GM21360 (cell line): ENCODE measurements around the gene CEP68.
"Not testable (repeated sequence)": the region's sequence is repeated elsewhere in the genome, so short reads cannot be mapped to it uniquely, and the experiment has no call there.

Experiments used
- ATAC-seq: cut with Tn5 transposase; IDR thresholded peaks from one replicate; pipeline ENCODE4 v1.9.1; 2021; ENCODE audit warnings: mild to moderate bottlenecking, moderate library complexity; ENCODE audit not compliant: unreplicated experiment

CEP68 gene

GRCh38 chr2:65056215-65057053 is at the start of gene CEP68:
CEP68 (plus strand) TSS chr2:65056416; CDS start chr2:65069445, 13,029 bp downstream.
- ATAC-seq, result peak; percentile 81

- no peak for ATAC-seq
Observed at GRCh38 chr2:65013776-65014175, 42.4 kb upstream of the CEP68 start.

GRCh38 chr2:65015731-65016130 is 40.5 kb upstream of the CEP68 start:
- ATAC-seq, result no peak

- ATAC-seq, result no peak
Observed at GRCh38 chr2:65016789-65017188, 39.4 kb upstream of the CEP68 start.

GRCh38 chr2:65017335-65017734 is 38.9 kb upstream of the CEP68 start:
- ATAC-seq, result no peak

GRCh38 chr2:65018141-65018582 is 38.1 kb upstream of the CEP68 start:
- ATAC-seq, result no peak

- no peak for ATAC-seq
Observed at GRCh38 chr2:65019010-65019409, 37.2 kb upstream of the CEP68 start.

GRCh38 chr2:65019675-65020195 is 36.5 kb upstream of the CEP68 start:
- no peak for ATAC-seq

- not testable (repeated sequence) for ATAC-seq
Observed at GRCh38 chr2:65020251-65020650, 36.0 kb upstream of the CEP68 start.

- ATAC-seq, result no peak
Observed at GRCh38 chr2:65020943-65021528, 35.2 kb upstream of the CEP68 start.

GRCh38 chr2:65021709-65022108 is 34.5 kb upstream of the CEP68 start:
- ATAC-seq, result no peak

- ATAC-seq, result no peak
Observed at GRCh38 chr2:65022189-65022588, 34.0 kb upstream of the CEP68 start.

- ATAC-seq, result no peak
Observed at GRCh38 chr2:65023742-65024141, 32.5 kb upstream of the CEP68 start.

GRCh38 chr2:65024149-65024829 is 31.9 kb upstream of the CEP68 start:
- ATAC-seq, result no peak

- no peak for ATAC-seq
Observed at GRCh38 chr2:65025453-65026123, 30.6 kb upstream of the CEP68 start.

GRCh38 chr2:65026154-65026553 is 30.1 kb upstream of the CEP68 start:
- ATAC-seq, result no peak

- peak; percentile 37 for ATAC-seq
Observed at GRCh38 chr2:65026704-65027464, 29.3 kb upstream of the CEP68 start.

- ATAC-seq, result no peak
Observed at GRCh38 chr2:65027616-65028244, 28.5 kb upstream of the CEP68 start.

- ATAC-seq, result no peak
Observed at GRCh38 chr2:65030476-65031332, 25.5 kb upstream of the CEP68 start.
